ENCODE data around the gene KLF7. TPM values are rescaled to one million over a fixed set of nuclear protein-coding genes. Genes with fewer than 3 reads are reported as not detected.

The KLF7 gene
- total RNA-seq, 1 experiment from 2014 or later: 5.6 TPM

GRCh38 chr2:207132019-207132418 is 33.7 kb downstream of the KLF7 start:
- peaks cover 21% of the 10 kb centered on the region; the same call in 1 of the 2 replicates for H3K79me2 ChIP-seq (ENCODE audit: low read length)
- H2AFZ ChIP-seq (ENCODE audit: low read length): no peak overlapping the region
- no peak overlapping the region for H3K9ac ChIP-seq (ENCODE audit: low read length)
- ChIA-PET POLR2A (ENCODE audit: unreplicated experiment) (interaction anchor here (0.5 kb wide), 1 partner anchor 90 kb away, joined by 3 read pairs; no protein-coding TSS in a partner anchor), CTCF (no interaction called here)
- no peak overlapping the region for H3K4me2 ChIP-seq (ENCODE audit: low read length)
- no peak overlapping the region for H3K27ac ChIP-seq (ENCODE audit: low read length)
- no TSS peak for BruUV-seq (replicated peaks)
- H3K9me2 ChIP-seq (replicated peaks; ENCODE audit: low read length): no peaks in the 10 kb centered on the region
- TF ChIP-seq CTCF (conservative IDR thresholded peaks at IDR 0.05; ENCODE audit: low read depth, low read length) (no peak), EZH2phosphoT487 (IDR thresholded peaks at IDR 0.05; ENCODE audit: borderline replicate concordance, low read length) (no peak), EZH2 (IDR thresholded peaks at IDR 0.05; ENCODE audit: low read length, unreplicated experiment) (no peak)
- DNase-seq (no peak), ATAC-seq (no peak)
- H4K20me1 ChIP-seq (ENCODE audit: low read length): no peaks in the 10 kb centered on the region
- H3F3A ChIP-seq (ENCODE audit: low read length, unreplicated experiment): no peaks in the 10 kb centered on the region
- H3K4me3 ChIP-seq (ENCODE audit: low read length): no peak overlapping the region
- H3K27me3 ChIP-seq (ENCODE audit: low read length): no peaks in the 10 kb centered on the region
- peaks cover 34% of the 10 kb centered on the region for H3K4me1 ChIP-seq (ENCODE audit: insufficient read depth, low read length)
- intact Hi-C loops (cut with micrococcal nuclease): no loop called here
- no peaks in the 10 kb centered on the region for H3K9me3 ChIP-seq (ENCODE audit: low read length)
- H3K36me3 ChIP-seq (ENCODE audit: low read depth, low read length): no peaks in the 10 kb centered on the region

- Histone ChIP-seq H3K27ac (ENCODE audit: low read length) (no peak overlapping the region), H3K4me2 (ENCODE audit: low read length) (no peak overlapping the region), H3K79me2 (ENCODE audit: low read length) (peaks cover 21% of the 10 kb centered on the region; the same call in 1 of the 2 replicates), H4K20me1 (ENCODE audit: low read length) (no peaks in the 10 kb centered on the region), H3K9me3 (ENCODE audit: low read length) (no peaks in the 10 kb centered on the region), H3K4me1 (ENCODE audit: insufficient read depth, low read length) (peaks cover 34% of the 10 kb centered on the region), H3K27me3 (ENCODE audit: low read length) (no peaks in the 10 kb centered on the region), H3K9ac (ENCODE audit: low read length) (no peak overlapping the region), H3K9me2 (replicated peaks; ENCODE audit: low read length) (no peaks in the 10 kb centered on the region), H3F3A (ENCODE audit: low read length, unreplicated experiment) (no peaks in the 10 kb centered on the region), H3K36me3 (ENCODE audit: low read depth, low read length) (no peaks in the 10 kb centered on the region), H2AFZ (ENCODE audit: low read length) (no peak overlapping the region), H3K4me3 (ENCODE audit: low read length) (no peak overlapping the region)
- BruUV-seq (replicated peaks): no TSS peak
- intact Hi-C loops (cut with micrococcal nuclease): no loop called here
- POLR2A ChIA-PET (ENCODE audit: unreplicated experiment): interaction anchor here (0.5 kb wide), 1 partner anchor 89 kb away, joined by 3 read pairs; no protein-coding TSS in a partner anchor
- CTCF ChIA-PET: no interaction called here
- TF ChIP-seq CTCF (conservative IDR thresholded peaks at IDR 0.05; ENCODE audit: low read depth, low read length) (no peak), EZH2phosphoT487 (IDR thresholded peaks at IDR 0.05; ENCODE audit: borderline replicate concordance, low read length) (no peak), EZH2 (IDR thresholded peaks at IDR 0.05; ENCODE audit: low read length, unreplicated experiment) (no peak)
- DNase-seq: no peak
- ATAC-seq: no peak
Observed at GRCh38 chr2:207131594-207131993, 34.2 kb downstream of the KLF7 start.

- Histone ChIP-seq H2AFZ (ENCODE audit: low read length) (no peak overlapping the region), H3K4me1 (ENCODE audit: insufficient read depth, low read length) (peaks cover 32% of the 10 kb centered on the region), H3K4me2 (ENCODE audit: low read length) (no peak overlapping the region), H3K4me3 (ENCODE audit: low read length) (no peak overlapping the region), H3K36me3 (ENCODE audit: low read depth, low read length) (no peaks in the 10 kb centered on the region), H3K79me2 (ENCODE audit: low read length) (peaks cover 21% of the 10 kb centered on the region; the same call in 1 of the 2 replicates), H3K27me3 (ENCODE audit: low read length) (no peaks in the 10 kb centered on the region), H3K27ac (ENCODE audit: low read length) (no peak overlapping the region), H3K9me2 (replicated peaks; ENCODE audit: low read length) (no peaks in the 10 kb centered on the region), H3K9ac (ENCODE audit: low read length) (no peak overlapping the region), H3K9me3 (ENCODE audit: low read length) (no peaks in the 10 kb centered on the region), H3F3A (ENCODE audit: low read length, unreplicated experiment) (no peaks in the 10 kb centered on the region), H4K20me1 (ENCODE audit: low read length) (no peaks in the 10 kb centered on the region)
- POLR2A ChIA-PET (ENCODE audit: unreplicated experiment): no interaction called here
- CTCF ChIA-PET: no interaction called here
- TF ChIP-seq EZH2 (IDR thresholded peaks at IDR 0.05; ENCODE audit: low read length, unreplicated experiment) (no peak), EZH2phosphoT487 (IDR thresholded peaks at IDR 0.05; ENCODE audit: borderline replicate concordance, low read length) (no peak), CTCF (conservative IDR thresholded peaks at IDR 0.05; ENCODE audit: low read depth, low read length) (no peak)
- no peak for ATAC-seq
- BruUV-seq (replicated peaks): no TSS peak
- intact Hi-C loops (cut with micrococcal nuclease): no loop called here
- DNase-seq: no peak
Observed at GRCh38 chr2:207130958-207131521, 34.7 kb downstream of the KLF7 start.

Data from PC-3 (cell line).